Nephron (organoid): ENCODE data around the gene SCAPER.

Experiments used
- H3K27ac Mint-ChIP-seq, 3 experiments: 2 replicates each; pipeline ENCODE4 v1.8.0; 2020; ENCODE audit warnings: mixed read lengths in 3 of 3, mild to moderate bottlenecking in 2 of 3, moderate library complexity in 1 of 3
- H3K27me3 Mint-ChIP-seq: 2 replicates; pipeline ENCODE4 v1.8.0; 2021; ENCODE audit warnings: low read depth, mild to moderate bottlenecking, moderate library complexity, mixed read lengths
- H3K36me3 Mint-ChIP-seq: 2 replicates; pipeline ENCODE4 v1.8.0; 2020; ENCODE audit warnings: low read depth, mixed read lengths
- H3K4me1 Mint-ChIP-seq: 2 replicates; pipeline ENCODE4 v1.8.0; 2020; ENCODE audit warnings: mixed read lengths
- H3K4me3 Mint-ChIP-seq, 3 experiments: 2 replicates each; pipeline ENCODE4 v1.8.0; 2020; ENCODE audit warnings: mild to moderate bottlenecking in 3 of 3, mixed read lengths in 3 of 3, moderate library complexity in 2 of 3
- H3K9me3 Mint-ChIP-seq: 2 replicates; pipeline ENCODE4 v1.8.0; 2020; ENCODE audit warnings: mixed read lengths
- CTCF ChIP-seq, 3 experiments: fragments of 200-600 bp; sonication (generic); IDR thresholded peaks; one replicate each; pipeline ENCODE4 v1.5.0; 2021; ENCODE audit warnings: antibody characterized with exemption in 3 of 3; ENCODE audit not compliant: unreplicated experiment in 3 of 3

Gene SCAPER

DNA sequence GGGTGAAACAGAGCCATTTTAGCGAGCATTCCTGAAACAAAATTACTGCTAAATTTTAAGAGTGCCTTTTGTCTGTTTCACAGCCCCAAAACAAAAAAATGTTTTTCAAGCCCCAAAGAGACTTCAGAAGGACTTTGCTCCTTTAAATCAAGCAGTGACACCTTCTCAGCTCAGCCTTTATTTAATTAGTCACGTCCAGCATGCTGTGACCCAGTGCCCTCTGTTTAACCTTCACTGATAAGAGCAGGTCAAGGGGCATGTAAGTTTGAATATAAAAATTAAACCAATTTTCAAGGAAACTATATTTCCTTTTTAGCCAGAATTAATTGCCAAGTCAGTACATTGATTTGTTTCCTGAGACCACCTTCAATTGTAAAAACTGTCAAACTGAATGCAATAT lies 527.9 kb downstream of the SCAPER start:
- H3K9me3 Mint-ChIP-seq, result no peaks in the 10 kb centered on the region
- no peaks in the 10 kb centered on the region for H3K27me3 Mint-ChIP-seq
- no peak overlapping the region for H3K27ac Mint-ChIP-seq
- H3K4me1 Mint-ChIP-seq, result peaks cover 4% of the 10 kb centered on the region
- TF ChIP-seq CTCF (IDR thresholded peaks at IDR 0.05; ENCODE audit: unreplicated experiment in 3 of 3), result no peak
- H3K36me3 Mint-ChIP-seq, result peaks cover 16% of the 10 kb centered on the region
- no peak overlapping the region for H3K4me3 Mint-ChIP-seq

DNA sequence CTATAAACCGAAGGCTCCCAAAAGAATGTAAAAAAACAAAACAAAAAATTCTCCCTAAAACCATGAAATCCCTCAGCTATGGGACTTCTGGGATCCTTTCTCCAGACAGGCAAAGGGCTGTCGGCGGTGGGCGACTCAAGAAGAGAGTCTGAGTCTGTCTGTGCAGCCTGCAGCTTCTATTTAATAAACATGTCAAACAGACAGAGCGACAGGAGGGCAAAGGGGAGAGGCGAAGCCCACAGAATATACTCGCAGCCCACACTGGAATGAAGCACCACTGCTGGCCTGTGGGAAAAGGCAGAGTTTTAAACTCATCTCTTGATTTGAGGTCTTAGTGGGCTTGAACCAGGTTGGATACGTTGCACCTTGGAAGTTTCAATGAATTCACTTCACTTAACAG lies 528.3 kb downstream of the SCAPER start:
- Mint-ChIP-seq H3K27me3 (no peaks in the 10 kb centered on the region), H3K9me3 (no peaks in the 10 kb centered on the region), H3K27ac (peak overlapping the region in 1 of 3 experiments; percentile 25), H3K4me3 (no peak overlapping the region), H3K36me3 (peaks cover 20% of the 10 kb centered on the region), H3K4me1 (peaks cover 4% of the 10 kb centered on the region)
- TF ChIP-seq CTCF (IDR thresholded peaks at IDR 0.05; ENCODE audit: unreplicated experiment in 3 of 3), result no peak

- no peak overlapping the region for H3K27ac Mint-ChIP-seq
- H3K9me3 Mint-ChIP-seq, result no peaks in the 10 kb centered on the region
- H3K4me3 Mint-ChIP-seq, result no peak overlapping the region
- H3K4me1 Mint-ChIP-seq, result peaks cover 4% of the 10 kb centered on the region
- TF ChIP-seq CTCF (IDR thresholded peaks at IDR 0.05; ENCODE audit: unreplicated experiment in 3 of 3), result no peak
- H3K27me3 Mint-ChIP-seq, result no peaks in the 10 kb centered on the region
- H3K36me3 Mint-ChIP-seq, result peaks cover 21% of the 10 kb centered on the region
Observed at GRCh38 chr15:76376029-76376428, 529.1 kb downstream of the SCAPER start.

DNA sequence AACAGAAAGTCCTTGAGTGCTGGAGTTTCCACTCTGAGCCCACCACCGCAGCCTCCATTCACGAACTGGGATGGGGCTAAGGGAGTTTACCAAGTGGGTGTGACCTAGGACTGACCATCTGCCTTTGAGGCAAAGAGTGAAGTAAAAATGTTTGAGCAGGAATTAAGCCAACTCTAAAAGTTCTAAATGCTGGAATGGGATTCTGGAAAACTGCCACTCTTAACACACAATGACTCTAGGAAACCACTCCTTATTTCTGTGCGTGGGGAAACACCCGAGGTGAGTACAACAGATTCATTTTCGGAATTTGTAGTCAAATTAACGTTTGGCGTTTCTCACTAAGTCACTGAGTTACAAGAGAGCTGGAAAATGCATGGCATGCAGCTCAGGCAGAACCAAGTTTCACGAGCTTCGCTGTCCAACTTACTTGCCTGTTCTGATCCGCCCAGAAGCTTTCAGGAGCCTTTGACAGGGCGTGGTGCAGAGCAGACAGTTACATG lies 537.0 kb downstream of the SCAPER start:
- H3K27me3 Mint-ChIP-seq, result no peaks in the 10 kb centered on the region
- H3K36me3 Mint-ChIP-seq, result peaks cover 12% of the 10 kb centered on the region
- no peak overlapping the region for H3K4me3 Mint-ChIP-seq
- no peaks in the 10 kb centered on the region for H3K4me1 Mint-ChIP-seq
- no peaks in the 10 kb centered on the region for H3K9me3 Mint-ChIP-seq
- TF ChIP-seq CTCF (IDR thresholded peaks at IDR 0.05; ENCODE audit: unreplicated experiment in 3 of 3), result no peak
- H3K27ac Mint-ChIP-seq, result no peak overlapping the region

DNA sequence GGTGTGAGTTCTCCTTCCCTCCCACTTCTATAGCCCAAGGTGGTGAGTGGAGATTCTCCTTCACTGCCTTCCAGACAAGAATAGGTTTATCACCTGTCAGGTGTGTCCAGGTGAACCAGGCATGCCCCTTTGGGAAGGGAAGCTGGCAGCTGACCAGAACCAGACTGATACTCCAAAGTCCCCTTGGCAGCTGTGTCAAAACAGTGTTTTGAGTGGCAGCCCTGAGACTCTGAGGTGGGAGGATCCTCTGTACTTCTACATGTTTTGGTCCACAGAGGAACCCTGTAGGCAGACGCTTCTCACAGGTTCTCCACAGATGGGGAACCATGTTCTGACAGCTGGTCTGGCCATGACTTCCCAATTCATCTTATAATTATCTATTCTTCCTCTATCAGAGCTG lies 538.4 kb downstream of the SCAPER start:
- no peak overlapping the region for H3K27ac Mint-ChIP-seq
- no peaks in the 10 kb centered on the region for H3K9me3 Mint-ChIP-seq
- H3K4me3 Mint-ChIP-seq, result no peak overlapping the region
- H3K4me1 Mint-ChIP-seq, result no peaks in the 10 kb centered on the region
- H3K27me3 Mint-ChIP-seq, result no peaks in the 10 kb centered on the region
- no peak for TF ChIP-seq CTCF (IDR thresholded peaks at IDR 0.05; ENCODE audit: unreplicated experiment in 3 of 3)
- peaks cover 4% of the 10 kb centered on the region for H3K36me3 Mint-ChIP-seq

DNA sequence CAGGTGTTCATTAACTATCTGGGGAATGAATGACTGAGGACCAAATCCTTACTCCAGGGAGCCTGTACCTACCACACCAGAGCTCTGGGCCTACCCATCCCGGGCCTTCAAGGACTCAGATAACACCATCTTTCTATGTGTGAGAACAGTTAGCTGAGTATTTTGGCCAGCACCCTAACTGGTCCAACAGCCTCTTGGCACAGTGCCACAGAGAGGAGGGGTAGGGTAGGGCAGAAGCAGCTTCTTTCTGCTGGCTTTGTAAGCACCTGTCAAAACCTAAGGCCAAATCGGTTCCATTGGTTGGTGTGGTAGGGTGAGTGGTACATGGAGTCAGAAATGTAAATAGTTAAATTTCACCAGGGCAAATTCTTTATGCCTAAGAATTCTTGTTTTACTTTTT lies 541.9 kb downstream of the SCAPER start:
- TF ChIP-seq CTCF (IDR thresholded peaks at IDR 0.05; ENCODE audit: unreplicated experiment in 3 of 3), result no peak
- H3K36me3 Mint-ChIP-seq, result no peaks in the 10 kb centered on the region
- H3K4me1 Mint-ChIP-seq, result no peaks in the 10 kb centered on the region
- H3K4me3 Mint-ChIP-seq, result no peak overlapping the region
- no peaks in the 10 kb centered on the region for H3K9me3 Mint-ChIP-seq
- no peaks in the 10 kb centered on the region for H3K27me3 Mint-ChIP-seq
- H3K27ac Mint-ChIP-seq, result no peak overlapping the region
